GM12891 (cell line): ENCODE data around the gene TBL1XR1.

Source experiments
- POLR2A ChIP-seq: IDR thresholded peaks from 2 replicates; pipeline ENCODE4 v1.6.1; 2011; ENCODE audit warnings: low read depth, low read length, control low read depth
- POU2F2 ChIP-seq: IDR thresholded peaks from 2 replicates; pipeline ENCODE4 v1.6.1; 2011; ENCODE audit warnings: low read depth, mild to moderate bottlenecking, control low read depth, low read length, moderate library complexity
- TAF1 ChIP-seq: IDR thresholded peaks from 2 replicates; pipeline ENCODE4 v1.6.1; 2011; ENCODE audit warnings: low read depth, low read length, control low read depth

GRCh38 chr3:177131927-177132636, 65.2 kb downstream of the TBL1XR1 start:
- TF ChIP-seq POLR2A (no peak), TAF1 (no peak), POU2F2 (no peak)
